Measurements from ENCODE around the gene PLD1.

Gene PLD1

GRCh38 chr3:171792531-171792930, 17.8 kb downstream of the PLD1 start:
- DNase-seq (ENCODE audit: low read depth): no peak

- no peak for DNase-seq (ENCODE audit: low read depth)
These were observed 18.6 kb downstream of the PLD1 start for GRCh38 chr3:171791692-171792076.

- DNase-seq (ENCODE audit: low read depth): peak; percentile 54
These were observed 19.2 kb downstream of the PLD1 start for GRCh38 chr3:171790898-171791691.

GRCh38 chr3:171790574-171790897, 19.7 kb downstream of the PLD1 start:
- no peak for DNase-seq (ENCODE audit: low read depth)

GRCh38 chr3:171789759-171790505, 20.4 kb downstream of the PLD1 start:
- DNase-seq (ENCODE audit: low read depth): no peak

GRCh38 chr3:171788546-171789351, 21.5 kb downstream of the PLD1 start:
- DNase-seq (ENCODE audit: low read depth): peak; percentile 92

- no peak for DNase-seq (ENCODE audit: low read depth)
These were observed 23.3 kb downstream of the PLD1 start for GRCh38 chr3:171786997-171787396.

- DNase-seq (ENCODE audit: low read depth): no peak
These were observed 25.3 kb downstream of the PLD1 start for GRCh38 chr3:171784937-171785336.

- no peak for DNase-seq (ENCODE audit: low read depth)
These were observed 25.9 kb downstream of the PLD1 start for GRCh38 chr3:171784387-171784786.

GRCh38 chr3:171783626-171784025, 26.7 kb downstream of the PLD1 start:
- no peak for DNase-seq (ENCODE audit: low read depth)

GRCh38 chr3:171783086-171783485, 27.2 kb downstream of the PLD1 start:
- no peak for DNase-seq (ENCODE audit: low read depth)

- no peak for DNase-seq (ENCODE audit: low read depth)
These were observed 27.7 kb downstream of the PLD1 start for GRCh38 chr3:171782617-171783016.

GRCh38 chr3:171781711-171782127, 28.6 kb downstream of the PLD1 start:
- peak; percentile 66 for DNase-seq (ENCODE audit: low read depth)

- DNase-seq (ENCODE audit: low read depth): no peak
These were observed 31.8 kb downstream of the PLD1 start for GRCh38 chr3:171778493-171778892.

GRCh38 chr3:171777596-171777995, 32.7 kb downstream of the PLD1 start:
- no peak for DNase-seq (ENCODE audit: low read depth)

- no peak for DNase-seq (ENCODE audit: low read depth)
These were observed 33.3 kb downstream of the PLD1 start for GRCh38 chr3:171776839-171777583.

- no peak for DNase-seq (ENCODE audit: low read depth)
These were observed 33.9 kb downstream of the PLD1 start for GRCh38 chr3:171776411-171776810.

- DNase-seq (ENCODE audit: low read depth): no peak
These were observed 34.3 kb downstream of the PLD1 start for GRCh38 chr3:171775943-171776342.

- DNase-seq (ENCODE audit: low read depth): no peak
These were observed 35.8 kb downstream of the PLD1 start for GRCh38 chr3:171774521-171774920.

- DNase-seq (ENCODE audit: low read depth): peak; percentile 54
These were observed 37.7 kb downstream of the PLD1 start for GRCh38 chr3:171772427-171773056.

All from fibroblast of gingiva (primary cell).